HG03039 (cell line): ENCODE measurements around the gene PHACTR3.
"Not testable (repeated sequence)": the region's sequence is repeated elsewhere in the genome, so short reads cannot be mapped to it uniquely, and the experiment has no call there.

ENCODE experiments used
- ATAC-seq: cut with Tn5 transposase; IDR thresholded peaks from one replicate; pipeline ENCODE4 v1.9.1; 2021; ENCODE audit warnings: mild to moderate bottlenecking, moderate library complexity; ENCODE audit not compliant: unreplicated experiment

The PHACTR3 gene

GRCh38 chr20:59603781-59604541, at the start of gene PHACTR3:
Gene PHACTR3 (plus strand): TSS chr20:59604540. CDS start chr20:59605015, 475 bp downstream.
- ATAC-seq = no peak

GRCh38 chr20:59557733-59558529, 46.4 kb upstream of the PHACTR3 start:
- not testable (repeated sequence) for ATAC-seq

- no peak for ATAC-seq
Observed at GRCh38 chr20:59559024-59559817, 45.1 kb upstream of the PHACTR3 start.

GRCh38 chr20:59559863-59560262, 44.5 kb upstream of the PHACTR3 start:
- no peak for ATAC-seq

- no peak for ATAC-seq
Observed at GRCh38 chr20:59560588-59561227, 43.6 kb upstream of the PHACTR3 start.

GRCh38 chr20:59561228-59561605, 43.1 kb upstream of the PHACTR3 start:
- no peak for ATAC-seq

GRCh38 chr20:59561614-59562277, 42.6 kb upstream of the PHACTR3 start:
- ATAC-seq = no peak

- ATAC-seq = no peak
Observed at GRCh38 chr20:59564171-59564570, 40.2 kb upstream of the PHACTR3 start.

- no peak for ATAC-seq
Observed at GRCh38 chr20:59564943-59565342, 39.4 kb upstream of the PHACTR3 start.

GRCh38 chr20:59565768-59566461, 38.4 kb upstream of the PHACTR3 start:
- ATAC-seq = no peak

GRCh38 chr20:59566631-59567524, 37.5 kb upstream of the PHACTR3 start:
- no peak for ATAC-seq

GRCh38 chr20:59567585-59568508, 36.5 kb upstream of the PHACTR3 start:
- ATAC-seq = no peak

GRCh38 chr20:59568509-59569024, 35.8 kb upstream of the PHACTR3 start:
- no peak for ATAC-seq

- ATAC-seq = no peak
Observed at GRCh38 chr20:59569305-59569704, 35.0 kb upstream of the PHACTR3 start.

- no peak for ATAC-seq
Observed at GRCh38 chr20:59571151-59571550, 33.2 kb upstream of the PHACTR3 start.

GRCh38 chr20:59571551-59572314, 32.6 kb upstream of the PHACTR3 start:
- no peak for ATAC-seq

- ATAC-seq = no peak
Observed at GRCh38 chr20:59572515-59572914, 31.8 kb upstream of the PHACTR3 start.
